ENCODE data around the gene KCNH2. TPM values are rescaled to one million over a fixed set of nuclear protein-coding genes. Genes with fewer than 3 reads are reported as not detected.

KCNH2 gene
- total and polyA plus RNA-seq, 12 donors, result 50.2 to 126 (median 78.4) TPM

GRCh38 chr7:150961510-150962289 lies 16.4 kb downstream of the KCNH2 start:
- Histone ChIP-seq H3K9me3 (no peaks in the 10 kb centered on the region), H3K4me1 (peaks cover 17 to 94% (median 52%) of the 10 kb centered on the region in 9 donors), H3K27me3 (peaks cover 0 to 60% (median 32%) of the 10 kb centered on the region in 7 donors), H3K27ac (peak overlapping the region in 8 of 10 donors; percentile 52 to 93 (median 88)), H3K4me3 (no peak overlapping the region), H3K36me3 (peaks cover 0 to 5% (median 0%) of the 10 kb centered on the region in 9 donors)
- intact Hi-C loops (cut with DNase I), result loop anchor here in 5 of 10 donors (2.0 to 10.0 kb wide), 6 partner anchors 25 to 153 kb away; no protein-coding TSS in a partner anchor
- TF ChIP-seq, protein P1, sequence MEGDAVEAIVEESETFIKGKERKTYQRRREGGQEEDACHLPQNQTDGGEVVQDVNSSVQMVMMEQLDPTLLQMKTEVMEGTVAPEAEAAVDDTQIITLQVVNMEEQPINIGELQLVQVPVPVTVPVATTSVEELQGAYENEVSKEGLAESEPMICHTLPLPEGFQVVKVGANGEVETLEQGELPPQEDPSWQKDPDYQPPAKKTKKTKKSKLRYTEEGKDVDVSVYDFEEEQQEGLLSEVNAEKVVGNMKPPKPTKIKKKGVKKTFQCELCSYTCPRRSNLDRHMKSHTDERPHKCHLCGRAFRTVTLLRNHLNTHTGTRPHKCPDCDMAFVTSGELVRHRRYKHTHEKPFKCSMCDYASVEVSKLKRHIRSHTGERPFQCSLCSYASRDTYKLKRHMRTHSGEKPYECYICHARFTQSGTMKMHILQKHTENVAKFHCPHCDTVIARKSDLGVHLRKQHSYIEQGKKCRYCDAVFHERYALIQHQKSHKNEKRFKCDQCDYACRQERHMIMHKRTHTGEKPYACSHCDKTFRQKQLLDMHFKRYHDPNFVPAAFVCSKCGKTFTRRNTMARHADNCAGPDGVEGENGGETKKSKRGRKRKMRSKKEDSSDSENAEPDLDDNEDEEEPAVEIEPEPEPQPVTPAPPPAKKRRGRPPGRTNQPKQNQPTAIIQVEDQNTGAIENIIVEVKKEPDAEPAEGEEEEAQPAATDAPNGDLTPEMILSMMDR (IDR thresholded peaks at IDR 0.05), result no peak
- ATAC-seq, result no peak
- WGBS, 2 donors, result 66 to 75% methylated on average over 17 of the region's 17 CpGs
- DNase-seq, result no peak

- Histone ChIP-seq H3K9me3 (no peaks in the 10 kb centered on the region), H3K27me3 (peaks cover 0 to 61% (median 42%) of the 10 kb centered on the region in 7 donors), H3K4me3 (no peak overlapping the region), H3K4me1 (peaks cover 18 to 94% (median 60%) of the 10 kb centered on the region in 9 donors), H3K27ac (peak overlapping the region in 8 of 10 donors; percentile 26 to 93 (median 78)), H3K36me3 (peaks cover 0 to 5% (median 0%) of the 10 kb centered on the region in 9 donors)
- TF ChIP-seq, protein P1 (IDR thresholded peaks at IDR 0.05), result no peak
- DNase-seq (no peak), ATAC-seq (no peak)
- WGBS, 2 donors, result 47 to 48% methylated on average over 24 of the region's 24 CpGs
- intact Hi-C loops (cut with DNase I), result loop anchor here in 7 of 10 donors (5.0 to 10.0 kb wide), 6 partner anchors 55 to 155 kb away; no protein-coding TSS in a partner anchor
These were observed 18.1 kb downstream of the KCNH2 start for GRCh38 chr7:150959739-150960734.

- intact Hi-C loops (cut with DNase I), result loop anchor here in 3 of 10 donors (5.0 to 10.0 kb wide), 2 partner anchors 54 to 57 kb away; no protein-coding TSS in a partner anchor
- DNase-seq (no peak), ATAC-seq (no peak)
- Histone ChIP-seq H3K4me1 (peaks cover 18 to 94% (median 60%) of the 10 kb centered on the region in 9 donors), H3K4me3 (no peak overlapping the region), H3K9me3 (no peaks in the 10 kb centered on the region), H3K27me3 (peaks cover 0 to 63% (median 43%) of the 10 kb centered on the region in 7 donors), H3K36me3 (peaks cover 0 to 5% (median 0%) of the 10 kb centered on the region in 9 donors), H3K27ac (peak overlapping the region in 4 of 10 donors; percentile 26 to 70 (median 40))
- TF ChIP-seq, protein P1 (IDR thresholded peaks at IDR 0.05), result no peak
- 80 to 82% methylated on average over 3 of the region's 3 CpGs for WGBS, 2 donors
These were observed 19.0 kb downstream of the KCNH2 start for GRCh38 chr7:150959081-150959480.
